NCI-H1105 treated with DMSO at 0.1 percent for 48 hours (cell line): ENCODE results near the gene NKD2.
"Not testable (repeated sequence)": the region's sequence is repeated elsewhere in the genome, so short reads cannot be mapped to it uniquely, and the experiment has no call there.

Experiments
- DNase-seq: peaks from one replicate; lab custom pipeline; 2025; lab: John Stamatoyannopoulos, UW

The NKD2 gene

GRCh38 chr5:1000831-1001230, 7.8 kb upstream of the NKD2 start:
- DNase-seq: not testable (repeated sequence)

GRCh38 chr5:1001406-1002270, 7.0 kb upstream of the NKD2 start:
- DNase-seq: no peak

- DNase-seq: no peak
Measured at GRCh38 chr5:1002271-1002546, 6.4 kb upstream of the NKD2 start.

GRCh38 chr5:1002836-1003235, 5.8 kb upstream of the NKD2 start:
- no peak for DNase-seq

GRCh38 chr5:1003296-1003937, 5.2 kb upstream of the NKD2 start:
- DNase-seq: peak; percentile 97

GRCh38 chr5:1004461-1005248, 3.9 kb upstream of the NKD2 start:
- peak; percentile 25 for DNase-seq

- no peak for DNase-seq
Measured at GRCh38 chr5:1005249-1005851, 3.3 kb upstream of the NKD2 start.

GRCh38 chr5:1005904-1006655, 2.5 kb upstream of the NKD2 start:
- no peak for DNase-seq

GRCh38 chr5:1006656-1007071, 1.9 kb upstream of the NKD2 start:
- no peak for DNase-seq

- no peak for DNase-seq
Measured at GRCh38 chr5:1007221-1007680, 1.4 kb upstream of the NKD2 start.

GRCh38 chr5:1007681-1008450, 736 bp upstream of the NKD2 start:
- no peak for DNase-seq

GRCh38 chr5:1009359-1010180, 968 bp downstream of the NKD2 start:
- no peak for DNase-seq

- DNase-seq: no peak
Measured at GRCh38 chr5:1010181-1010510, 1.5 kb downstream of the NKD2 start.

GRCh38 chr5:1010641-1011046, 2.0 kb downstream of the NKD2 start:
- DNase-seq: peak; percentile 62

- DNase-seq: peak; percentile 71
Measured at GRCh38 chr5:1011226-1011631, 2.6 kb downstream of the NKD2 start.

GRCh38 chr5:1011741-1012312, 3.2 kb downstream of the NKD2 start:
- DNase-seq: no peak

GRCh38 chr5:1012313-1012841, 3.8 kb downstream of the NKD2 start:
- DNase-seq: no peak

GRCh38 chr5:1012900-1013237, 4.3 kb downstream of the NKD2 start:
- no peak for DNase-seq

GRCh38 chr5:1013238-1013947, 4.8 kb downstream of the NKD2 start:
- no peak for DNase-seq
